WTC11 (cell line): ENCODE results near the gene HOXC5.

ENCODE experiments used
- NFYB ChIP-seq: sonication (generic); formaldehyde crosslinking; conservative IDR thresholded peaks from 2 replicates; pipeline ENCODE4 v1.8.0; 2022; ENCODE audit warnings: low read depth, missing genetic modification reagents
- TF ChIP-seq, protein P1 (sequence below): fragments of 200-600 bp; IDR thresholded peaks from 2 replicates; pipeline ENCODE4 v1.8.0; 2022; ENCODE audit warnings: antibody characterized with exemption

DNA sequence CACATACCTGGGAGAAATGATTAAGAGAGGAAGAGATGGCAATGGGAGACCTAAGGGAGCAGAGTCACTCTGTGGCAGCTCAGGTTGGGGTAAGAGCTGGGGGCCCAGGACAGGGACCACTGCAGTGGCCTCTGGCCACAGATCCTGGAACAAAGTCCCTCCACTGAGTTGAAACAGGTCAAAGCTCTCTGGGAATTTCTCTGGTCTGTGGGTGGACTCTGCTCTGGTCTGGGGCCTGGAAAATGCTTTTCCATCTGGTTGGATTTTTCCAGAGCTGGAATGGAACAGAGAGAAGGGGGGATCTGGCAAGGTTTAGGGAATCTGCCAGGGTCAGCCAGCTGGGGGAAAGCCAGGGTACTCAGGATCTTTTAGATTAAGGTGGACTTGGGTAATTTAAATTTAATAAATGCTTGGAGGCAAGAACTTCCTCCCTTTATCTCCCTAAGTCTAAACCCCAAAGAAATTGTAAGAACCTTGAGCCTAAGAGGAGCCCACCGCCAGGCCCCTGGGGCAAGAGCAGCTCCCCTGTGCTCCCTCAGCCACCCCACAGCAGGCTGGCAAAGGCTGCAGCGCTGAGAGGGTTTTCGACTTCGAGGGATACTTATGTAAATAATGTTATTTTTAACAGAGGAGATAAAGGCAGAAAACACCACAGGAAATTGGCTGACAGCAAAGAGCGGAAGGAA is 44.2 kb upstream of the HOXC5 start:
- TF ChIP-seq, protein P1, sequence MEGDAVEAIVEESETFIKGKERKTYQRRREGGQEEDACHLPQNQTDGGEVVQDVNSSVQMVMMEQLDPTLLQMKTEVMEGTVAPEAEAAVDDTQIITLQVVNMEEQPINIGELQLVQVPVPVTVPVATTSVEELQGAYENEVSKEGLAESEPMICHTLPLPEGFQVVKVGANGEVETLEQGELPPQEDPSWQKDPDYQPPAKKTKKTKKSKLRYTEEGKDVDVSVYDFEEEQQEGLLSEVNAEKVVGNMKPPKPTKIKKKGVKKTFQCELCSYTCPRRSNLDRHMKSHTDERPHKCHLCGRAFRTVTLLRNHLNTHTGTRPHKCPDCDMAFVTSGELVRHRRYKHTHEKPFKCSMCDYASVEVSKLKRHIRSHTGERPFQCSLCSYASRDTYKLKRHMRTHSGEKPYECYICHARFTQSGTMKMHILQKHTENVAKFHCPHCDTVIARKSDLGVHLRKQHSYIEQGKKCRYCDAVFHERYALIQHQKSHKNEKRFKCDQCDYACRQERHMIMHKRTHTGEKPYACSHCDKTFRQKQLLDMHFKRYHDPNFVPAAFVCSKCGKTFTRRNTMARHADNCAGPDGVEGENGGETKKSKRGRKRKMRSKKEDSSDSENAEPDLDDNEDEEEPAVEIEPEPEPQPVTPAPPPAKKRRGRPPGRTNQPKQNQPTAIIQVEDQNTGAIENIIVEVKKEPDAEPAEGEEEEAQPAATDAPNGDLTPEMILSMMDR: no peak
- no peak for TF ChIP-seq NFYB (CRISPR knock-in tag)
